Activated gamma-delta T cell treated with Interleukin-2 at 50 U/mL for 16 hours (primary cell): Measurements from ENCODE around the gene ALDH9A1.
"Not testable (repeated sequence)": the region's sequence is repeated elsewhere in the genome, so short reads cannot be mapped to it uniquely, and the experiment has no call there.

Experiments used
- DNase-seq: peaks from one replicate; pipeline ENCODE4 v3.0.0-alpha.2; 2020

The ALDH9A1 gene

DNA sequence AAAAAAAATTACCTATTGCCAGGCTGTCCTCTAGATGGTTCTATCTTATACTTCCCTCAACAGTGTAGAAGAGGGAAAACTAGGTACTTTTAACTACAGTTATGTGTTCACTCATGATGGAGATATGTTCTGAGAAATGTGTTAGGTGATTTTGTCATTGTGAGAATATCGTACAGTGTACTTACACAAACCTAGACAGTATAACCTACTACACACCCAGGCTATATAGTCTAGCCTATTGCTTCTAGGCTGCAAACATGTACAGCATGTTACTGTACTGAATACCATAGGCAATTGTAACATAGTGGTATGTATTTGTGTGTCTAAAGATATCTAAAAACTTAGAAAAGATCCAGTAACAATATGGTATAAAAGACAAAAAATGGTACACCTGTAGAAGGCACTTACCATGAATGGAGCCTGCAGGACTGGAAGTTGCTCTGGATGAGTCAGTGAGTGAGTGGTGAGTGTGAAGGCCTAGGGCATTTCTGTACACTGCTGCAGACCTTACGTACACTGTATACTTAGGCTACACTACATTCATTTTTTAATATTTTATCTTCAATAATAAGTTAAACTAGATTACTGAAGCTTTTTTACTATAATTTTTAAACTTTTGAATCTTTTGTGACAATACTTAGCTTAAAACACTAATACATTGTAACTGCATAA lies 54.2 kb downstream of the ALDH9A1 start:
- DNase-seq: no peak

- DNase-seq: no peak
These were observed 57.0 kb downstream of the ALDH9A1 start for GRCh38 chr1:165641231-165641987.

GRCh38 chr1:165639821-165640623 lies 58.3 kb downstream of the ALDH9A1 start:
- DNase-seq: no peak

DNA sequence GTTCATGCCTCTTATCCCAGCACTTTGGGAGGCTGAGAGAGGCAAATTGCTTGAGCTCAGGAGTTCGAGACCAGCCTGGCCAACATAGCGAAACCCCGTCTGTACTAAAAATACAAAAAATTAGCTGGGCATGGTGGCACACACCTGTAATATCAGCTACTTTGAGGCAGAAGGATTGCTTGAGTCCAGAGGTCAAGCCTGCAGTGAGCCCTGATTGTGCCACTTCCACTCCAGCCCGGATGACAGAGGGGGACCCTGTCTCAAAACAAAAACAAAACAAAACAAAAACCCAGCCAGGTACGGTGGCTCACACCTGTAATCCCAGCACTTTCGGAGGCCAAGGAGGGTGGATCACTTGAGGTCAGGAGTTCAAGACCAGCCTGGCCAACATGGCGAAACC lies 60.2 kb downstream of the ALDH9A1 start:
- DNase-seq: not testable (repeated sequence)

- no peak for DNase-seq
These were observed 60.9 kb downstream of the ALDH9A1 start for GRCh38 chr1:165637427-165637826.

DNA sequence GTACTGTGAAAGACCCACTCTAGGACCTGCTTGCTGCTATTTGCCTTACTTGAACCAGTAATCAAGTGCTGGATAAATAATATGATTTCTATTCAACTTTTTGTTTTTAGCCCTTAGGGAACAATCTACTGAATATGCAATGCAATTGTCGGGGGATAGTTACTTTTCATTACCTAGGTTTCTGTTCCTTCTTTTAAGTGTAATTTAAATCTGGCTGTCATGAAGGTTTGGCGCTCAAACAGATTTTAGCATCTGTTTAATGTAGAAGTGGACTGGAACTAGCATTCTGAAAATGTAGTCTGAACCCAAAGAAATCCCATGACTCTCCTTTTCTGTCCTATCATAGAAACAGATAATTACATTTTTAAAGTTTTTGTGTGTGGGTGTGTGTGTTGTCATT lies 62.5 kb downstream of the ALDH9A1 start:
- DNase-seq: no peak

GRCh38 chr1:165635329-165635728 lies 63.0 kb downstream of the ALDH9A1 start:
- DNase-seq: no peak

DNA sequence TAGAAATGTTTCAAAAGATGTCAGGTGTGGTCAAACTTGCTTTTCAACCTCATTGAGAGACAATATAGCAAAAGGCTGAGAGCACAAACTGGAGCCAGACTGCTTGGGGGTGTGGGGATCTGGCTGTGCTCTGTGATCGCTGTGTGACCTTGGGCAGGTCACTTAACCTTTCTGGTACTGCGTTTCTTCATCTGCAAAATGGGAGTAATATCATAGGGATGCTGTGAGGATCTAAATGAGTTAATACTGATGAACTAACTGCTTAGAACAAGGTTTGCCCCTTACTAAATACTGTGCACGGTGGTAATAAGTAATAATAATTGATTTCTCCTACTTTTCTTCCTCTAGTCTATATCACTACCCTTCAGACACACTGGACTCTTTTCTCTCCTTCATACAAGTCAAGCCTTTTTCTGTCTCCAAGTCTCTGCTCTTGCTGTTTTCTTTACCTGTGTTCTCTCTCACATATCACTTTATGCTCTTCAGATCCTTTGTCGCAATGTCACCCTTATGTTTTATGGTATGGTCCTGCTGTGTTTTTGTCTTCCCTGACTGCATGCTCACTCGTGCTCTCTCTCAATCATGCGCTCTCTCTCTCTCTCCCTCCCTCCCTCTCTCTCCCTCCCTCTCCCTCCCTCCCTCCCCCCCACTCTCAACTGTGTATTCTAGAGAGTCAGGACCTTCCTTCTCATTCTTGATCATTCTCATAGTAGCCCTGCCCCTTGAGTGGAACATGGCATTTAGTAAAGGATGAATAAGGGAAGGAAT lies 64.0 kb downstream of the ALDH9A1 start:
- no peak for DNase-seq

DNA sequence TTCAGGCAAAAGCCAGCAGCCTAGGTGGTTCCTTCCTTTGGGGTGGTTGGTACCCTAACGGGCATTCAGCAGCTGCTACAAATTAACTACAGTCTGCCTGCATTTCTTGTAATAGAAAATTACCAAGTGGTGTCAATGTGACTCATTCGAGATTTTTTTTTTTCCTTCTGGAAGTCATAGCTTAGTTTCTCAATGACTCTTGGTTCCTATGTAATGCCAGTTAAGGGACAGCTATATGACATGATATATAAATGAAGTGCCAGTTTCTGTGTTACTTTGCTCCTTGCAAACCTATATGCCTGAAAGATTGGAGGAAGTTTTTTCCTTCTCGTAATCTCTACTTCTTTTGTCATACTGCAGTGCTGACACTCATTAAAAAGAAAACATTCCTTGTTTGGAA lies 64.7 kb downstream of the ALDH9A1 start:
- DNase-seq: no peak

DNA sequence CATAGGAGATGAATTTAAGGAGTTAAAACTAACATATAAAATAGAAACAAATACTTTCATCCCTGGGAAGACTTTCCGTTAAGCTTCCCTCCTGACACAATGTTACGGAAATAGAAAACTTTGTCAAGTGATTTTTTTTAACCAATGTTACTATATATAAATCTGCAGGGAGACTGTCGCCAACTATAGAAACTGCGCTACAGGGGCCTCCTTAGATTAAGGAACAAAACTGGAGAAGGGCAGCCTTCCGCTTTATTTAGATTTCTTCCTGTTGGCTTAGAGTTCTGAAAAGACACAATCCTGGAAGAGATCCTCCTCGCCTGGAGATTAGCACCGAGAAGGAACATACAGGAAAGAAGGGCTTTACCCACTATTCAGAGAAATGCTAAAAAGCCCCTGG lies 65.9 kb downstream of the ALDH9A1 start:
- DNase-seq: no peak

DNA sequence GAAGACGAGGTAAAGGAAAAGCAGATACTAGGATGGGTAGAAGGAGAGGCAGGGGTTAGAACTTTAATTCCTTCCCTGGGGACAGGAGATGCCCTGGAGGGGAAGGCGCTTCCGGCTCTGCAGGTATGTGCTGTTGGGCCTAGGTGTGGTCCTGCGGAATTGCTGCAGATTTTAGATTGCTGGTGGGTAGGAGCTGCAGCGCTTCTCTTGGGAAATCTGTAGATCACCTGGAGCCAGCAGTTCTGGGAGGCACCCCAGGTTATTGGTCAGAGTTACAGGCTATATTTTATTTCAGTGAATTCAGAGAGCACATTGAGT lies 66.3 kb downstream of the ALDH9A1 start:
- DNase-seq: no peak

- DNase-seq: peak; percentile 23
These were observed 66.8 kb downstream of the ALDH9A1 start for GRCh38 chr1:165631342-165632151.

- DNase-seq: peak; percentile 94
These were observed 67.6 kb downstream of the ALDH9A1 start, which contains the start of gene MGST3 for GRCh38 chr1:165630629-165631341. TSS of gene MGST3 (plus strand) at chr1:165631234. CDS start at chr1:165649848, 18,614 bp downstream.

DNA sequence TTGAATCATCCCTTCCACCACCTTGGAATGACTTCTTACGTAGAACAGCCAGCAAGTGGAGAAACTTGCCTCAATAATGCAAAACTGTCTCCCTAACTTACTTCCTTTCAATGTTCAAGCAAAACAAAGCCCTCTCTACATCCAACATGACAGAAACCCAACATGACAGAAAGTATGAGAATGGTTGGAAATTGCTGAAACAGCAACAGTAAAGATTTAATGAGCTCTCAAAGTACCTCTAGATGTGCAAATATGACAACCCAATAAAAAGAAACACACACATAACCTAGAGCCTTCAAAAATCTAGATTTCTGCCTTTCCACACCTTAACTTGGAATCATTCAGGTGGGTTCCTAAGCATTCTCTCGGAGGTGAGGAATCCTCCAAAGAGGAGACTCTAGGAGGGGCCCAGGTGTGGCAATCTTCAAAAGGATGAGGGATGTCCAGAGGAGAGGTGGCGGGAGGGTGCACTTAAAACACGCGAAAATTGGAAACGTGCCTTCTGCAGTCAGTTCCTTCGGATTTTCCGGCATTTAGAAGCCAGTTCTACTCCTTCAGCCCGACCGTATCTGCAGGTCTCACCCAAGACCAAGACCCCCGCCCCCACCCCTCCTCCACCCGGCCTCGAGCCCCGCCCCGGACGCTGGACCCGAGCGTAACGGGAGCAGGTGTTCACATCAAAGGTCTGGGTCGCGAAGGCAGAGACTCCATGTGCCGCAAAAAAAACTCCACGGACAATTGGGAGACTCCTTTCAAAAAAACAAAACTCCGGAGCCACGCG lies 68.3 kb downstream of the ALDH9A1 start:
- no peak for DNase-seq

DNA sequence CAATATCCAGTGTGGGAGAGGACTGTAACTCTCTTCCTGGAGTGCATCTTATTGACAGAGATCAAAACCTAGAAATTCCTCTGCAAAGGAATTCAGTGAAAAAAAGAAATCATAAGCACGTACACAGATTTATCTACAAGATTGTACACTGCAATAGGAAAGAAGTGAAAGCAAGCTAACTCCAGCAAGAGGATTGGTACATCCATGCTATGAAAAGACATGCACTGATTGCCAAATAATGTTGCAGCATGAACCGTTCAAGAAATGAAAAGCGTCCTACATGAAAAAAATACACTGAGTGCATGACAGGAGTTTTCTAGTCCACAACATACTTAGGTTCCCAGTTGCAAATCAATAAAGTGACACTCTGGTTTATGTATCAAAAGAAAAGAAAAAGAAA lies 69.2 kb downstream of the ALDH9A1 start:
- DNase-seq: no peak

GRCh38 chr1:165628147-165628822 lies 70.1 kb downstream of the ALDH9A1 start:
- DNase-seq: no peak

- no peak for DNase-seq
These were observed 73.9 kb downstream of the ALDH9A1 start for GRCh38 chr1:165624441-165624840.

GRCh38 chr1:165623624-165624023 lies 74.7 kb downstream of the ALDH9A1 start:
- no peak for DNase-seq

GRCh38 chr1:165619647-165620151 lies 78.7 kb downstream of the ALDH9A1 start:
- DNase-seq: no peak
